HG02571 (cell line): ENCODE measurements around the gene UBE2F.

Experiments used
- ATAC-seq: cut with Tn5 transposase; IDR thresholded peaks from one replicate; pipeline ENCODE4 v1.9.1; 2021; ENCODE audit warnings: mild to moderate bottlenecking, moderate library complexity; ENCODE audit not compliant: unreplicated experiment

UBE2F gene

GRCh38 chr2:238069021-238069709, 102.4 kb downstream of the UBE2F start:
- ATAC-seq, result no peak

GRCh38 chr2:238069877-238070276, 103.1 kb downstream of the UBE2F start:
- ATAC-seq, result no peak

GRCh38 chr2:238075397-238075796, 108.6 kb downstream of the UBE2F start:
- ATAC-seq, result no peak

GRCh38 chr2:238077292-238077691, 110.5 kb downstream of the UBE2F start:
- no peak for ATAC-seq

GRCh38 chr2:238079874-238080327, 113.1 kb downstream of the UBE2F start:
- no peak for ATAC-seq

- ATAC-seq, result no peak
Observed at GRCh38 chr2:238080518-238080917, 113.7 kb downstream of the UBE2F start.

GRCh38 chr2:238081150-238081549, 114.3 kb downstream of the UBE2F start:
- no peak for ATAC-seq

GRCh38 chr2:238081561-238081960, 114.7 kb downstream of the UBE2F start:
- ATAC-seq, result no peak

- no peak for ATAC-seq
Observed at GRCh38 chr2:238082151-238082550, 115.3 kb downstream of the UBE2F start.

- ATAC-seq, result no peak
Observed at GRCh38 chr2:238082827-238083226, 116.0 kb downstream of the UBE2F start.

GRCh38 chr2:238083919-238084318, 117.1 kb downstream of the UBE2F start:
- ATAC-seq, result no peak

- ATAC-seq, result no peak
Observed at GRCh38 chr2:238084761-238085160, 117.9 kb downstream of the UBE2F start.

- no peak for ATAC-seq
Observed at GRCh38 chr2:238085899-238086298, 119.1 kb downstream of the UBE2F start.

- ATAC-seq, result no peak
Observed at GRCh38 chr2:238087211-238087610, 120.4 kb downstream of the UBE2F start.

GRCh38 chr2:238090887-238091286, 124.1 kb downstream of the UBE2F start:
- ATAC-seq, result no peak

GRCh38 chr2:238091436-238092060, 124.7 kb downstream of the UBE2F start:
- no peak for ATAC-seq
